H9 (cell line): Measurements from ENCODE around the gene LCTL. TPM values are rescaled to one million over a fixed set of nuclear protein-coding genes. Genes with fewer than 3 reads are reported as not detected.

Experiments
- DNase-seq: peaks from one replicate; pipeline ENCODE4 v3.0.0-alpha.2; 2017
- H2AFZ ChIP-seq: one replicate; pipeline ENCODE4 v1.6.1; 2013; ENCODE audit warnings: mild to moderate bottlenecking, low read length, control low read depth, moderate library complexity
- H2AK5ac ChIP-seq: 2 replicates; pipeline ENCODE4 v1.6.1; 2013; ENCODE audit warnings: low read length, control low read depth, mixed read lengths; ENCODE audit not compliant: insufficient read length
- H2BK120ac ChIP-seq: one replicate; pipeline ENCODE4 v1.6.1; 2013; ENCODE audit warnings: low read depth, mild to moderate bottlenecking, low read length, control low read depth, inconsistent platforms; ENCODE audit not compliant: poor library complexity, severe bottlenecking
- H2BK12ac ChIP-seq: 2 replicates; pipeline ENCODE4 v1.6.1; 2013; ENCODE audit warnings: low read length, control low read depth, mixed read lengths, low read depth; ENCODE audit not compliant: insufficient read length
- H2BK15ac ChIP-seq: 2 replicates; pipeline ENCODE4 v1.6.1; 2013; ENCODE audit warnings: low read depth, low read length, control low read depth
- H2BK20ac ChIP-seq: one replicate; pipeline ENCODE4 v1.6.1; 2013; ENCODE audit warnings: low read depth, mild to moderate bottlenecking, low read length, control low read depth, inconsistent platforms; ENCODE audit not compliant: poor library complexity, severe bottlenecking
- H2BK5ac ChIP-seq: 2 replicates; pipeline ENCODE4 v1.6.1; 2013; ENCODE audit warnings: low read length, control low read depth, mixed read lengths; ENCODE audit not compliant: insufficient read length
- H3K14ac ChIP-seq: 2 replicates; pipeline ENCODE4 v1.6.1; 2013; ENCODE audit warnings: low read length, control low read depth; ENCODE audit not compliant: insufficient read depth
- H3K18ac ChIP-seq: 2 replicates; pipeline ENCODE4 v1.6.1; 2013; ENCODE audit warnings: low read depth, mild to moderate bottlenecking, mixed read lengths, low read length, control low read depth; ENCODE audit not compliant: insufficient read length
- H3K23ac ChIP-seq: 2 replicates; pipeline ENCODE4 v1.6.1; 2013; ENCODE audit warnings: low read length, control low read depth, mixed read lengths, low read depth; ENCODE audit not compliant: insufficient read length
- H3K23me2 ChIP-seq: 2 replicates; pipeline ENCODE4 v1.6.1; 2013; ENCODE audit warnings: low read depth, mild to moderate bottlenecking, mixed read lengths, low read length, control low read depth; ENCODE audit not compliant: insufficient read length, poor library complexity, severe bottlenecking
- H3K27ac ChIP-seq: 2 replicates; pipeline ENCODE4 v1.5.1; 2013; ENCODE audit warnings: low read length, control low read depth, mixed read lengths, low read depth; ENCODE audit not compliant: insufficient read length
- H3K27me3 ChIP-seq: 2 replicates; pipeline ENCODE4 v1.6.1; 2013; ENCODE audit warnings: low read length, control low read depth, inconsistent platforms; ENCODE audit not compliant: insufficient read depth
- H3K4ac ChIP-seq: 2 replicates; pipeline ENCODE4 v1.6.1; 2013; ENCODE audit warnings: low read depth, mild to moderate bottlenecking, control low read depth, inconsistent platforms, low read length, moderate library complexity
- H3K4me1 ChIP-seq: 2 replicates; pipeline ENCODE4 v1.6.1; 2013; ENCODE audit warnings: low read length, control low read depth, inconsistent platforms; ENCODE audit not compliant: insufficient read depth
- H3K4me2 ChIP-seq: 2 replicates; pipeline ENCODE4 v1.6.1; 2013; ENCODE audit warnings: low read length, control low read depth, mixed read lengths; ENCODE audit not compliant: insufficient read length, insufficient read depth
- H3K56ac ChIP-seq: 2 replicates; pipeline ENCODE4 v1.6.1; 2013; ENCODE audit warnings: low read depth, mild to moderate bottlenecking, mixed read lengths, low read length, control low read depth; ENCODE audit not compliant: insufficient read length
- H3K79me1 ChIP-seq: 2 replicates; pipeline ENCODE4 v1.6.1; 2013; ENCODE audit warnings: low read depth, mild to moderate bottlenecking, moderate library complexity, low read length, control low read depth, inconsistent platforms; ENCODE audit not compliant: insufficient read depth, poor library complexity, severe bottlenecking
- H3K79me2 ChIP-seq: 2 replicates; pipeline ENCODE4 v1.6.1; 2013; ENCODE audit warnings: low read length, control low read depth, inconsistent platforms; ENCODE audit not compliant: insufficient read depth
- H3K9ac ChIP-seq: 2 replicates; pipeline ENCODE4 v1.6.1; 2013; ENCODE audit warnings: low read length, control low read depth, mixed read lengths; ENCODE audit not compliant: insufficient read length; ENCODE audit errors: extremely low read depth
- H3K9me3 ChIP-seq: one replicate; pipeline ENCODE4 v1.6.1; 2013; ENCODE audit warnings: low read depth, low read length, inconsistent platforms; ENCODE audit not compliant: control insufficient read depth
- H3T11ph ChIP-seq: one replicate; pipeline ENCODE4 v1.6.1; 2013; ENCODE audit warnings: mild to moderate bottlenecking, low read length, control low read depth, inconsistent platforms
- H4K20me1 ChIP-seq: one replicate; pipeline ENCODE4 v1.6.1; 2013; ENCODE audit not compliant: control insufficient read depth, insufficient read length, insufficient read depth
- H4K5ac ChIP-seq: 2 replicates; pipeline ENCODE4 v1.6.1; 2013; ENCODE audit warnings: low read depth, mild to moderate bottlenecking, mixed read lengths, low read length, control low read depth; ENCODE audit not compliant: insufficient read length
- H4K8ac ChIP-seq: replicated peaks from 2 replicates; pipeline ENCODE4 v1.6.1; 2013; ENCODE audit warnings: low read length, control low read depth, mixed read lengths, low read depth; ENCODE audit not compliant: insufficient read length
- H4K91ac ChIP-seq: 2 replicates; pipeline ENCODE4 v1.6.1; 2013; ENCODE audit warnings: low read depth, mild to moderate bottlenecking, moderate library complexity, mixed read lengths, low read length, control low read depth; ENCODE audit not compliant: insufficient read length
- H3K27ac Mint-ChIP-seq, 3 experiments: 2 replicates in 2 of 3; 3 replicates in 1 of 3; pipeline ENCODE4 v1.8.0; 2020 to 2021; ENCODE audit warnings: mixed read lengths in 3 of 3, mild to moderate bottlenecking in 1 of 3, moderate library complexity in 1 of 3
- H3K27me3 Mint-ChIP-seq: 2 replicates; pipeline ENCODE4 v1.8.0; 2021; ENCODE audit warnings: low read depth, mild to moderate bottlenecking, moderate library complexity, mixed read lengths
- H3K36me3 Mint-ChIP-seq, 3 experiments: 2 replicates in 2 of 3; 3 replicates in 1 of 3; pipeline ENCODE4 v1.8.0; 2020 to 2021; ENCODE audit warnings: low read depth in 3 of 3, mixed read lengths in 3 of 3; ENCODE audit not compliant: insufficient read depth in 1 of 3
- H3K4me1 Mint-ChIP-seq, 2 experiments: 2 replicates each; pipeline ENCODE4 v1.8.0; 2020; ENCODE audit warnings: mixed read lengths in 2 of 2
- H3K4me3 Mint-ChIP-seq, 2 experiments: 2 replicates in 1 of 2; 3 replicates in 1 of 2; pipeline ENCODE4 v1.8.0; 2020 to 2021; ENCODE audit warnings: mild to moderate bottlenecking in 2 of 2, mixed read lengths in 2 of 2, moderate library complexity in 1 of 2
- H3K9me3 Mint-ChIP-seq, 2 experiments: 2 replicates in 1 of 2; 3 replicates in 1 of 2; pipeline ENCODE4 v1.8.0; 2020; ENCODE audit warnings: mild to moderate bottlenecking in 2 of 2, mixed read lengths in 2 of 2, moderate library complexity in 1 of 2
- WGBS: extraction: QIAGEN DNeasy Blood & Tissue Kit; methylation state at CpG from one replicate; pipeline ENCODE4 v1.1.7; 2013; ENCODE audit warnings: missing lambda C conversion rate, low lambda C conversion rate, mixed read lengths; ENCODE audit not compliant: insufficient read length; ENCODE audit errors: extremely low coverage; 5-methylcytosine and 5-hydroxymethylcytosine counted together
- total RNA-seq: library from RNA; stranded (reverse); gene quantifications from 2 replicates; pipeline ENCODE4 v1.2.1, GENCODE V29; 2021
- TF ChIP-seq, protein P1 (sequence below): fragments of 200-600 bp; sonication (generic); conservative IDR thresholded peaks from 3 replicates; pipeline ENCODE4 v1.8.0; 2021; ENCODE audit warnings: antibody characterized with exemption, mild to moderate bottlenecking

The LCTL gene
- total RNA-seq, 1 experiment from 2014 or later, result 2.3 TPM

DNA sequence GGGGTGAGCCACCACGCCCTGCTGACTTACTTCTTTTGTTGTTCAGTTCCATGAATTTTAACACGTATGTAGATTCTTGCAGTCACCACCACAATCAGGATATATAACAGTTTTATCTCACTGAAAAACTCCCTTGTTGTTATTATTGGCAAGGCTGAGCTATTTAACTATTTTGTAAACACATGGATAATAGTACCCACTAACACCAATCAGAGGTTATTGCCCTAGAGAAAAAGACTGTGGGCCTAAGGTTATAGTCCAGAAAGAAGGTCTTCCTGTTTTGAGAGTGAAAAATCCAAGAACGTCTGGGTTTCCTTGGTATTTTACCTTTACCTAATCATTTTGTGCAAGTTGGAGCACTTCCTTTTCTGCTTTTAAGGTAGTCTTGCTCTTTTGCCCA, 51.2 kb downstream of the LCTL start:
- Mint-ChIP-seq H3K4me3 (no peak overlapping the region), H3K27me3 (no peaks in the 10 kb centered on the region), H3K36me3 (peaks cover 12 to 52% (median 47%) of the 10 kb centered on the region in 3 experiments), H3K9me3 (no peaks in the 10 kb centered on the region), H3K27ac (peak overlapping the region; percentile 61 to 83 (median 82); a peak in 4 of 7 replicates), H3K4me1 (peaks cover 6 to 14% of the 10 kb centered on the region in 2 experiments)
- Histone ChIP-seq H3K4me2 (no peak overlapping the region), H2BK20ac (no peak overlapping the region), H4K91ac (no peak overlapping the region), H3K27me3 (no peaks in the 10 kb centered on the region), H3K9me3 (no peaks in the 10 kb centered on the region), H2BK15ac (no peak overlapping the region), H3T11ph (no peak overlapping the region), H3K4ac (no peak overlapping the region), H2AFZ (no peak overlapping the region), H3K27ac (no peak overlapping the region), H3K14ac (no peak overlapping the region), H3K56ac (no peak overlapping the region), H3K79me2 (no peaks in the 10 kb centered on the region), H2BK5ac (no peak overlapping the region), H2AK5ac (no peak overlapping the region), H3K9ac (no peak overlapping the region), H4K8ac (no peak overlapping the region), H4K5ac (no peak overlapping the region), H3K23ac (no peak overlapping the region), H3K4me1 (no peaks in the 10 kb centered on the region), H2BK12ac (no peak overlapping the region), H3K18ac (no peak overlapping the region), H4K20me1 (no peaks in the 10 kb centered on the region), H3K23me2 (no peaks in the 10 kb centered on the region), H2BK120ac (no peak overlapping the region), H3K79me1 (no peaks in the 10 kb centered on the region)
- TF ChIP-seq, protein P1, sequence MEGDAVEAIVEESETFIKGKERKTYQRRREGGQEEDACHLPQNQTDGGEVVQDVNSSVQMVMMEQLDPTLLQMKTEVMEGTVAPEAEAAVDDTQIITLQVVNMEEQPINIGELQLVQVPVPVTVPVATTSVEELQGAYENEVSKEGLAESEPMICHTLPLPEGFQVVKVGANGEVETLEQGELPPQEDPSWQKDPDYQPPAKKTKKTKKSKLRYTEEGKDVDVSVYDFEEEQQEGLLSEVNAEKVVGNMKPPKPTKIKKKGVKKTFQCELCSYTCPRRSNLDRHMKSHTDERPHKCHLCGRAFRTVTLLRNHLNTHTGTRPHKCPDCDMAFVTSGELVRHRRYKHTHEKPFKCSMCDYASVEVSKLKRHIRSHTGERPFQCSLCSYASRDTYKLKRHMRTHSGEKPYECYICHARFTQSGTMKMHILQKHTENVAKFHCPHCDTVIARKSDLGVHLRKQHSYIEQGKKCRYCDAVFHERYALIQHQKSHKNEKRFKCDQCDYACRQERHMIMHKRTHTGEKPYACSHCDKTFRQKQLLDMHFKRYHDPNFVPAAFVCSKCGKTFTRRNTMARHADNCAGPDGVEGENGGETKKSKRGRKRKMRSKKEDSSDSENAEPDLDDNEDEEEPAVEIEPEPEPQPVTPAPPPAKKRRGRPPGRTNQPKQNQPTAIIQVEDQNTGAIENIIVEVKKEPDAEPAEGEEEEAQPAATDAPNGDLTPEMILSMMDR, result no peak
- no CpG with 5 or more reads among the region's 3 CpGs for WGBS
- DNase-seq, result no peak
